Stimulated activated CD4-positive, alpha-beta T cell treated with anti-CD3 and anti-CD28 coated beads, Interleukin-2, amount 100 ng/mL, for 24 hours (primary cell): Measurements from ENCODE around the gene GSK3B.
"Not testable (repeated sequence)": the region's sequence is repeated elsewhere in the genome, so short reads cannot be mapped to it uniquely, and the experiment has no call there.

Experiments used
- DNase-seq, 2 donors: peaks; one replicate each; pipeline ENCODE4 v3.0.0-alpha.2; 2020

GSK3B gene

GRCh38 chr3:119924111-119925094, 169.8 kb downstream of the GSK3B start:
- no peak for DNase-seq

- DNase-seq = no peak
Measured at GRCh38 chr3:119918992-119919933, 175.0 kb downstream of the GSK3B start.

- no peak for DNase-seq
Measured at GRCh38 chr3:119913021-119913420, 181.2 kb downstream of the GSK3B start.

- no peak for DNase-seq
Measured at GRCh38 chr3:119912220-119912619, 182.0 kb downstream of the GSK3B start.

GRCh38 chr3:119911748-119912147, 182.5 kb downstream of the GSK3B start:
- no peak for DNase-seq

GRCh38 chr3:119902061-119902460, 192.2 kb downstream of the GSK3B start:
- DNase-seq = no peak

- no peak for DNase-seq
Measured at GRCh38 chr3:119901148-119901547, 193.1 kb downstream of the GSK3B start.

GRCh38 chr3:119899192-119899511, 195.1 kb downstream of the GSK3B start:
- no peak for DNase-seq

GRCh38 chr3:119898478-119899191, 195.6 kb downstream of the GSK3B start:
- DNase-seq = no peak

- no peak for DNase-seq
Measured at GRCh38 chr3:119894195-119894594, 200.1 kb downstream of the GSK3B start.

- DNase-seq = no peak
Measured at GRCh38 chr3:119893769-119894168, 200.5 kb downstream of the GSK3B start.

- peak; percentile 7 to 40 for DNase-seq
Measured at GRCh38 chr3:119891944-119892721, 202.1 kb downstream of the GSK3B start.

GRCh38 chr3:119888681-119889080, 205.6 kb downstream of the GSK3B start:
- DNase-seq = not testable (repeated sequence)

GRCh38 chr3:119885746-119886530, 208.3 kb downstream of the GSK3B start:
- DNase-seq = no peak

GRCh38 chr3:119884161-119884557, 210.1 kb downstream of the GSK3B start:
- DNase-seq = no peak

GRCh38 chr3:119883461-119884160, 210.6 kb downstream of the GSK3B start:
- no peak for DNase-seq

- DNase-seq = no peak
Measured at GRCh38 chr3:119880966-119881365, 213.3 kb downstream of the GSK3B start.

- DNase-seq = no peak
Measured at GRCh38 chr3:119873646-119874045, 220.6 kb downstream of the GSK3B start.

- no peak for DNase-seq
Measured at GRCh38 chr3:119872773-119873172, 221.5 kb downstream of the GSK3B start.

- no peak for DNase-seq
Measured at GRCh38 chr3:119871571-119871970, 222.7 kb downstream of the GSK3B start.

GRCh38 chr3:119870512-119870911, 223.7 kb downstream of the GSK3B start:
- no peak for DNase-seq
